GM23248 (cell line): Measurements from ENCODE around the gene PDE10A.

Source experiments
- EZH2 ChIP-seq: fragments of 200-600 bp; sonication (generic); IDR thresholded peaks from 2 replicates; pipeline ENCODE4 v1.6.1; 2018; ENCODE audit warnings: antibody characterized with exemption, mild to moderate bottlenecking; ENCODE audit not compliant: insufficient read depth, poor library complexity, severe bottlenecking
- EZH2phosphoT487 ChIP-seq: fragments of 200-600 bp; sonication (generic); IDR thresholded peaks from 2 replicates; pipeline ENCODE4 v1.6.1; 2018; ENCODE audit warnings: antibody characterized with exemption, moderate library complexity, mild to moderate bottlenecking, low read depth; ENCODE audit not compliant: insufficient read depth

GRCh38 chr6:165456286-165456685, 206.8 kb downstream of the PDE10A start:
- TF ChIP-seq EZH2phosphoT487 (no peak), EZH2 (no peak)
